ENCODE measurements around the gene TRAK1. TPM values are rescaled to one million over a fixed set of nuclear protein-coding genes. Genes with fewer than 3 reads are reported as not detected.
A peak's percentile ranks its signal among the peaks of the same experiment; 100 is the strongest.

The TRAK1 gene
- total RNA-seq, 1 experiment from 2014 or later: 7.4 TPM

- DNase-seq (ENCODE audit: low read depth): no peak
Observed at GRCh38 chr3:42122261-42123011, 31.3 kb downstream of the TRAK1 start.

- DNase-seq (ENCODE audit: low read depth): peak; percentile 69
Observed at GRCh38 chr3:42123012-42123581, 31.9 kb downstream of the TRAK1 start.

- no peak for DNase-seq (ENCODE audit: low read depth)
Observed at GRCh38 chr3:42123824-42124658, 32.9 kb downstream of the TRAK1 start.

GRCh38 chr3:42127226-42127625 lies 36.1 kb downstream of the TRAK1 start:
- no peak for DNase-seq (ENCODE audit: low read depth)

GRCh38 chr3:42128526-42128925 lies 37.4 kb downstream of the TRAK1 start:
- no peak for DNase-seq (ENCODE audit: low read depth)

- DNase-seq (ENCODE audit: low read depth): peak; percentile 47
Observed at GRCh38 chr3:42129014-42129953, 38.1 kb downstream of the TRAK1 start.

GRCh38 chr3:42130007-42130328 lies 38.8 kb downstream of the TRAK1 start:
- DNase-seq (ENCODE audit: low read depth): no peak

GRCh38 chr3:42130329-42131070 lies 39.3 kb downstream of the TRAK1 start:
- DNase-seq (ENCODE audit: low read depth): no peak

- no peak for DNase-seq (ENCODE audit: low read depth)
Observed at GRCh38 chr3:42133500-42134298, 42.5 kb downstream of the TRAK1 start.

- DNase-seq (ENCODE audit: low read depth): no peak
Observed at GRCh38 chr3:42134867-42135464, 43.8 kb downstream of the TRAK1 start.

- DNase-seq (ENCODE audit: low read depth): no peak
Observed at GRCh38 chr3:42139621-42140453, 48.7 kb downstream of the TRAK1 start.

- no peak for DNase-seq (ENCODE audit: low read depth)
Observed at GRCh38 chr3:42140665-42141203, 49.6 kb downstream of the TRAK1 start.

GRCh38 chr3:42143440-42143839 lies 52.3 kb downstream of the TRAK1 start:
- no peak for DNase-seq (ENCODE audit: low read depth)

- DNase-seq (ENCODE audit: low read depth): no peak
Observed at GRCh38 chr3:42144209-42144608, 53.1 kb downstream of the TRAK1 start.

GRCh38 chr3:42148086-42148848 lies 57.1 kb downstream of the TRAK1 start:
- DNase-seq (ENCODE audit: low read depth): no peak

- DNase-seq (ENCODE audit: low read depth): peak; percentile 13
Observed at GRCh38 chr3:42148982-42149432, 57.9 kb downstream of the TRAK1 start.

- no peak for DNase-seq (ENCODE audit: low read depth)
Observed at GRCh38 chr3:42149532-42149931, 58.4 kb downstream of the TRAK1 start.

- DNase-seq (ENCODE audit: low read depth): no peak
Observed at GRCh38 chr3:42149975-42150374, 58.8 kb downstream of the TRAK1 start.
